Thoracic aorta (tissue), 2 donors: ENCODE measurements around the gene DUT. TPM values are rescaled to one million over a fixed set of nuclear protein-coding genes. Genes with fewer than 3 reads are reported as not detected.

ENCODE experiments used
- ATAC-seq: fragments of 150-250 bp; one replicate; pipeline ENCODE4 v1.8.0; 2017; ENCODE audit warnings: low read depth; ENCODE audit not compliant: insufficient number of reproducible peaks, low FRiP score
- DNase-seq: peaks from one replicate; pipeline ENCODE4 v3.0.0-alpha.2; 2020; ENCODE audit warnings: low spot score
- H3K27ac ChIP-seq, 2 donors: fragments of 200-600 bp; sonication (generic); 1 replicate in 1 of 2; 2 replicates in 1 of 2; pipeline ENCODE4 v1.5.1; 2016; ENCODE audit warnings: mild to moderate bottlenecking in 2 of 2, moderate library complexity in 2 of 2
- H3K27me3 ChIP-seq: fragments of 200-600 bp; sonication (generic); replicated peaks from 2 replicates; pipeline ENCODE4 v1.6.0; 2016; ENCODE audit warnings: mild to moderate bottlenecking; ENCODE audit not compliant: insufficient read depth
- H3K36me3 ChIP-seq: fragments of 200-600 bp; sonication (generic); one replicate; pipeline ENCODE4 v1.5.1; 2016
- H3K4me1 ChIP-seq, 2 donors: fragments of 200-600 bp; sonication (generic); 1 replicate in 1 of 2; 2 replicates in 1 of 2; pipeline versions ENCODE4 v1.5.1 to v1.6.0; 2016; ENCODE audit warnings: low read depth in 2 of 2, mild to moderate bottlenecking in 1 of 2; ENCODE audit not compliant: control insufficient read depth in 1 of 2
- H3K4me3 ChIP-seq: fragments of 200-600 bp; sonication (generic); 2 replicates; pipeline ENCODE4 v1.5.1; 2016; ENCODE audit warnings: mild to moderate bottlenecking
- H3K9me3 ChIP-seq: fragments of 200-600 bp; sonication (generic); 2 replicates; pipeline ENCODE4 v1.5.1; 2016
- total RNA-seq, 2 donors: library from RNA; depleted of rRNA; stranded (reverse); fragments of >200 nt; gene quantifications; one replicate each; pipeline versions ENCODE4 v1.1.0 to v1.2.3, GENCODE V29; 2016
- TF ChIP-seq, protein P1 (sequence below): fragments of 200-600 bp; sonication (generic); IDR thresholded peaks from one replicate; pipeline ENCODE4 v1.5.1; 2019; ENCODE audit warnings: antibody characterized with exemption

Gene DUT
- total RNA-seq, 2 donors from 2014 or later, result 50.7 to 106 TPM

DNA sequence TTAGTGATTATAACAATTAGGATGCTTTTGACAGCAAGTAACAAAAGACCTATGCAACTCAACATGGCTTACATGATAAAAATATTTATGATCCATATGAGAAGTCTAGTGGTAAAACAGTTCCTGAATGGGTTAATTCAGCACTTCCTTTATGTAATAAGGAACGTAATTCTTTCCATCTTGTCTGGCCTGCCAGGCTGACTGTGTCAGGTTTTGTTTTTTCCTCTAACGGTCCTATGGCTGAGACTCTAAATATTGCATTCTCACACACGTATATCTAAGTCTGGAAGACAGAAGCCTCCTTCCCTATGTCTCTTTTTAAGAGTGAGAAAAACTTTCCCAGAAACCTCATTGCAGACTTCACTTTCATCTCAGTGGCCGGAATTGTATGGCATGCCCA lies 50.6 kb downstream of the DUT start:
- ATAC-seq, result no peak
- no peak for DNase-seq
- TF ChIP-seq, protein P1, sequence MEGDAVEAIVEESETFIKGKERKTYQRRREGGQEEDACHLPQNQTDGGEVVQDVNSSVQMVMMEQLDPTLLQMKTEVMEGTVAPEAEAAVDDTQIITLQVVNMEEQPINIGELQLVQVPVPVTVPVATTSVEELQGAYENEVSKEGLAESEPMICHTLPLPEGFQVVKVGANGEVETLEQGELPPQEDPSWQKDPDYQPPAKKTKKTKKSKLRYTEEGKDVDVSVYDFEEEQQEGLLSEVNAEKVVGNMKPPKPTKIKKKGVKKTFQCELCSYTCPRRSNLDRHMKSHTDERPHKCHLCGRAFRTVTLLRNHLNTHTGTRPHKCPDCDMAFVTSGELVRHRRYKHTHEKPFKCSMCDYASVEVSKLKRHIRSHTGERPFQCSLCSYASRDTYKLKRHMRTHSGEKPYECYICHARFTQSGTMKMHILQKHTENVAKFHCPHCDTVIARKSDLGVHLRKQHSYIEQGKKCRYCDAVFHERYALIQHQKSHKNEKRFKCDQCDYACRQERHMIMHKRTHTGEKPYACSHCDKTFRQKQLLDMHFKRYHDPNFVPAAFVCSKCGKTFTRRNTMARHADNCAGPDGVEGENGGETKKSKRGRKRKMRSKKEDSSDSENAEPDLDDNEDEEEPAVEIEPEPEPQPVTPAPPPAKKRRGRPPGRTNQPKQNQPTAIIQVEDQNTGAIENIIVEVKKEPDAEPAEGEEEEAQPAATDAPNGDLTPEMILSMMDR, result no peak
- Histone ChIP-seq H3K27me3 (no peaks in the 10 kb centered on the region), H3K4me1 (peaks cover 0 to 11% of the 10 kb centered on the region in 2 donors), H3K27ac (no peak overlapping the region), H3K9me3 (no peaks in the 10 kb centered on the region), H3K4me3 (no peak overlapping the region), H3K36me3 (no peaks in the 10 kb centered on the region)

DNA sequence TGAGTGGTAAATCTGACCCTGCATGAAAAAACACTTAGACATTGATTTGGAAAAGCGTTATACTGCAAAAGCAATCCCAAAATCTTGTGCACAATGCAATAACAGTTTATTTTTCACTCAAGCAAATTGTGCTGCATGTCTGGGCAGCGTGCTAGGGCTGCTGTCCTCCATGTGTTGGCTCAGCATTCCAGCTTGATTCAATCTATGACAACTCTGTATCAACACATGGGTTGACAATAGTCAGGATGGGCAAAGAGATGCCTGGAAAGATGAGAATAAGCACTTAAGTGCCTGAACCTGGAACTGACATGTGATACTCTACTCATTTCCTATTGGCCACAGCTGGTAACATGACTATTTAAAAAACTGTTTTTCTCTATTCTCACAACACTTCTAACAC lies 51.8 kb downstream of the DUT start:
- ATAC-seq (no peak), DNase-seq (no peak)
- no peaks in the 10 kb centered on the region for H3K27me3 ChIP-seq
- H3K36me3 ChIP-seq, result no peaks in the 10 kb centered on the region
- no peaks in the 10 kb centered on the region for H3K9me3 ChIP-seq
- H3K4me1 ChIP-seq, result peaks cover 2 to 15% of the 10 kb centered on the region in 2 donors
- TF ChIP-seq, protein P1, result no peak
- no peak overlapping the region for H3K27ac ChIP-seq
- no peak overlapping the region for H3K4me3 ChIP-seq

DNA sequence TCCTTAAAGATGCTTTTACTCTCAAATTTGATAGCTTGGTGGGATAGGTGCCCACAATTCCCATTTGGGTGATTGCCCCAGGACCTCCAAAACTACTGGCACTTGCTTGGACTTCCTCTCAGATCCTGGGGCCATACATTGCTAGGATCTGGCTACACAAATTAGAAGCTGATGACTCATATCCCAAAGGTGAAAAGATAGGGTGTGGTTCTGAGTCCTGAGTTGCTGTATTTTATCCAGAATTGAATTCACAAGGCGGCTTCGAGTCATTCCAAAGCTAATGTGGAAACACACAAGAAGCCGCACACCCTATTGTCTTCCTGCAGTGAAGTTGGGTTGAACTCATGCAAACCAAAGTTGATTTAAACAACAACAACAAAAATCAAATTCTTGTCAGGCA lies 53.4 kb downstream of the DUT start:
- H3K27ac ChIP-seq, result no peak overlapping the region
- TF ChIP-seq, protein P1, result no peak
- no peak for ATAC-seq
- no peaks in the 10 kb centered on the region for H3K27me3 ChIP-seq
- no peaks in the 10 kb centered on the region for H3K9me3 ChIP-seq
- no peak for DNase-seq
- H3K36me3 ChIP-seq, result no peaks in the 10 kb centered on the region
- H3K4me3 ChIP-seq, result no peak overlapping the region
- H3K4me1 ChIP-seq, result peaks cover 15 to 31% of the 10 kb centered on the region in 2 donors

DNA sequence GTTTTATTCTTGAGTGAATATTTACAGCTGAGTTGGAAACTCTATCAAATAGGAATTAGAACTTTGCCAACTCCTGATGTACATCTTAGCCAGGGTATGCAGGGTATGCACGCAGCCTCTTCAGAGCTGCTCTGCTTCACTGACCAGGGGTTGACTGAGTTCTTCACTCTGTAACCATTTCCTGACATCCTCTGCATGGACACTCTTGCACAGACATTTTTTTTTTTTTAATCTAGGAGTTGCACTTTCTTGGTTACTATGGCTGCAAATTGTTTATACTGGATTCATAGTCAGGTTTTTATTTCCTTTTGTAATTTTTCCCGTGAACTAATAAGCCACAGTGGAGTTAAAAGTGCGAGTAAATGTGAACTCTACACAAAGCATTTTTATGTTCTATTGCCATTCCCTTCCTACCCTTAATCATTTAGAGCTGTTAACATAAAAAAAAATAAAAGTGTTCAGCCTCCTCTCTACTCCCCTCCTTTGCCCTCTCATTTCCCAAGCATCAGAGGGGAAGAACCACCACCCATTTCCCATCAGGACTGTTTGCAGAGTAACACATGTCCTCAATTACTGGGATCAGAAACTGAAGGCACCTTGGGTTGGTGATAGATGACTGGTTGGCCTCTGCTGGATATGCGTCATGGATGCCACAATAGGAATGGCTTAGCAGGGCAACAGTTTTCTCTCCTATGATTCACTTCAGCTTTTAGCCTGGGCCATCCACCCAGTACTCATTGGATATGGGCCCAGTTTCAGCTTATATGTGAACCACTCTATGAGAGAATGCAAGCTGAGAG lies 54.0 kb downstream of the DUT start:
- H3K4me3 ChIP-seq, result no peak overlapping the region
- H3K36me3 ChIP-seq, result no peaks in the 10 kb centered on the region
- TF ChIP-seq, protein P1, result no peak
- H3K27me3 ChIP-seq, result no peaks in the 10 kb centered on the region
- ATAC-seq (peak; percentile 39), DNase-seq (no peak)
- no peaks in the 10 kb centered on the region for H3K9me3 ChIP-seq
- H3K27ac ChIP-seq, result no peak overlapping the region
- peaks cover 15 to 37% of the 10 kb centered on the region in 2 donors for H3K4me1 ChIP-seq

DNA sequence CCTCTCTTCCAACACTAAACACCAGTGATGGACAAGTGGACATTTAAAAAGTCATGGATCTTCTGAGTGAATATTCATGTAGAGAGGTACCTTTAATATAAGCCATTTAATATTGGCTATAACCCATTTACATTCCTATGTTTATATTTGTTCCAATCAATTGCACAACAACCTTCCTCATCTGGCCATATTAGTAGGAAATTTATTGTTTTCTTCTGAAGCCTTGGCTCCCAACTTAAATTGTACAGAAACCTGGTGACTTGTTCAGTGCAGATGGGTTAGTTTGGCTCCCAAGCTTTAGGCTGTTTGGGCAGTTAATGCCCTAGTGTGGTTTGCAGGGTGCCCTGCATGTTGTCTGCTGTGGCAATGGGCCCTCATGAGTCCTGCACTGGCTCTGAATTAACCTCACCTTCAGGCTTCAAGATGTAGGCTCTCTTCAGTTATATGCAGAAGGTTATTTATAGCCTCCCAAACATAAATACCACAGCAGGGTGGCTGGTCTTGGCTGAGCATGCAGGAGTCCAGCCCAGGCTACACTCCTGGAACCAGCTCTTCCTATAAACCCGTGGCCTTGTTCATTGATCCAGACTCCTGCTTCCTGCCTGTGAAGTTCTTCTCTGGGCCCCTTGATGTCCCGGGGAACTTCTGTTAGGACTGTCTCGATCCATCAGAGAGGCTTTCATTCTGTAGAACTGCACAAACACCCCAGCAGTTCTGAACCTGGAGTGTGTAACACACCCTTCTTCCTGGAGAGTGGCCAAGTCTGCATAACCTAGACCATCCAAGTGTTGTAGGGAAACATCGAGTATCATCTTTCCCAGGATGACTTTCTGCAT lies 57.0 kb downstream of the DUT start:
- TF ChIP-seq, protein P1, result no peak
- DNase-seq, result no peak
- no peak for ATAC-seq
- H3K4me1 ChIP-seq, result peaks cover 27 to 63% of the 10 kb centered on the region in 2 donors
- no peaks in the 10 kb centered on the region for H3K27me3 ChIP-seq
- no peak overlapping the region for H3K4me3 ChIP-seq
- no peaks in the 10 kb centered on the region for H3K36me3 ChIP-seq
- H3K27ac ChIP-seq, result peak overlapping the region; percentile 6 to 31
- H3K9me3 ChIP-seq, result no peaks in the 10 kb centered on the region
